Measurements from ENCODE around the gene INPP5K.

INPP5K gene

DNA sequence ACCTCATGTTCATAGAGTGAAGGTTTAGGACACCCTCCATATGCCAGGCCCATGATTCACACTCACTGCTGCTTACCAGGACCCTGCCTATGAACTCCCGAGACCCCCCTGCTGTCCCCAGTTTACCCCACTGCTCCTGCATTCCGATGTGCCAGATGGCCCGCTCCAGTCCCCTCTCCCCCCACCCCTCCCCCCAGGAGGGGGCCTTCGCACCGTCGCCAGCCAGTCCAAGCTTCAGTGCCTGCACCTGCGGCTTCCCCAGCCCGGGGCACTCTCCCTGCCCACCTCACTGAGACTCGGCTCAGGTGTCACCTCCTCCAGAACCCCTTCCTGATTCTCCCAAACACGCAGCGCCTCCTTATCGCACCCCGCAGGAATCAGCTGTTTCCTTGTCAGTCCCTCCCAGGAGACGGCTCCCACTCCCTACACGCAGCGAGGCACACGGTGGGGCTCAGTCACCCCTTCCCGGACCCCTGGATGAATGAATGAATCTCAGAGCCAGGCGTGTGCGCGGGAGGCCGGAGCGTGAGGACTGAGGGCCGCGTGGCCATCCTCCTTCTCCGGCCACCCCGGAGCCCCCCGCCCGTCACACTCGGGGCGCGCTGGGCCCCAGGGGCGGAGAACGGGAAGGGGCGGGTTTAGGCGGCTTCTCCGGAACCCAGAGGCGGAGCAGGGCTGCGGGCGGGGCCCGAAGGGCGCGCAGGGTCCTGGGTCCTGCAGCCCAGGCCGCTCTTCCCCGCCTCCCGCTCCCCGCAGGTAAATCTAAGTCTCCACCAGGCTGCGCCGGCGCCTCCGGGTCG is 25.6 kb downstream of the INPP5K start (continued):
- TF ChIP-seq YY1 (tag by site-specific recombination; IDR thresholded peaks at IDR 0.05): no peak
- peak; percentile 38; the same call in 1 of the 2 replicates for TF ChIP-seq ZNF629 (tag by site-specific recombination; IDR thresholded peaks at IDR 0.05)
- TF ChIP-seq ZNF555 (tag by site-specific recombination; conservative IDR thresholded peaks at IDR 0.05): no peak
- peak; percentile 60; the same call in 1 of the 2 replicates for TF ChIP-seq KLF10 (tag by site-specific recombination; IDR thresholded peaks at IDR 0.05)
- no peak for TF ChIP-seq ZNF302 (tag by site-specific recombination; IDR thresholded peaks at IDR 0.05; ENCODE audit: low read depth)
- TF ChIP-seq ZNF791 (tag by site-specific recombination; IDR thresholded peaks at IDR 0.05): no peak
- no peak for TF ChIP-seq MYNN (tag by site-specific recombination; IDR thresholded peaks at IDR 0.05; ENCODE audit: borderline replicate concordance)
- peak; percentile 84 for TF ChIP-seq ZFP69B (tag by site-specific recombination; IDR thresholded peaks at IDR 0.05)
- no peak for TF ChIP-seq GLI2 (tag by site-specific recombination; IDR thresholded peaks at IDR 0.05; ENCODE audit: borderline replicate concordance, low read depth)
- TF ChIP-seq, protein P1, sequence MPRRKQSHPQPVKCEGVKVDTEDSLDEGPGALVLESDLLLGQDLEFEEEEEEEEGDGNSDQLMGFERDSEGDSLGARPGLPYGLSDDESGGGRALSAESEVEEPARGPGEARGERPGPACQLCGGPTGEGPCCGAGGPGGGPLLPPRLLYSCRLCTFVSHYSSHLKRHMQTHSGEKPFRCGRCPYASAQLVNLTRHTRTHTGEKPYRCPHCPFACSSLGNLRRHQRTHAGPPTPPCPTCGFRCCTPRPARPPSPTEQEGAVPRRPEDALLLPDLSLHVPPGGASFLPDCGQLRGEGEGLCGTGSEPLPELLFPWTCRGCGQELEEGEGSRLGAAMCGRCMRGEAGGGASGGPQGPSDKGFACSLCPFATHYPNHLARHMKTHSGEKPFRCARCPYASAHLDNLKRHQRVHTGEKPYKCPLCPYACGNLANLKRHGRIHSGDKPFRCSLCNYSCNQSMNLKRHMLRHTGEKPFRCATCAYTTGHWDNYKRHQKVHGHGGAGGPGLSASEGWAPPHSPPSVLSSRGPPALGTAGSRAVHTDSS (tag by site-specific recombination; IDR thresholded peaks at IDR 0.05): no peak
- TF ChIP-seq RBAK (tag by site-specific recombination; IDR thresholded peaks at IDR 0.05): no peak
- no peak for TF ChIP-seq MZF1 (tag by site-specific recombination; IDR thresholded peaks at IDR 0.05; ENCODE audit: borderline replicate concordance)
- TF ChIP-seq ZXDB (tag by site-specific recombination; IDR thresholded peaks at IDR 0.05): no peak; the same call in none of the 2 replicates
- no peak for TF ChIP-seq ZNF514 (tag by site-specific recombination; IDR thresholded peaks at IDR 0.05)
- TF ChIP-seq KLF17 (tag by site-specific recombination; IDR thresholded peaks at IDR 0.05): peak; percentile 85
- TF ChIP-seq ZNF335 (tag by site-specific recombination; conservative IDR thresholded peaks at IDR 0.05): peak; percentile 99
- TF ChIP-seq KLF9 (tag by site-specific recombination; IDR thresholded peaks at IDR 0.05; ENCODE audit: low read depth): peak; percentile 49; the same call in 1 of the 2 replicates
- TF ChIP-seq ZNF747 (tag by site-specific recombination; IDR thresholded peaks at IDR 0.05): no peak
- TF ChIP-seq TRIM28 (IDR thresholded peaks at IDR 0.05; ENCODE audit: borderline replicate concordance, low read length): no peak
- TF ChIP-seq ZNF10 (tag by site-specific recombination; IDR thresholded peaks at IDR 0.05): no peak
- TF ChIP-seq ZNF488 (tag by site-specific recombination; IDR thresholded peaks at IDR 0.05): no peak
- no peak; the same call in 1 of the 2 replicates for TF ChIP-seq OSR2 (tag by site-specific recombination; IDR thresholded peaks at IDR 0.05)
- peak; percentile 83; the same call in 1 of the 2 replicates for TF ChIP-seq ZBTB7A (tag by site-specific recombination; IDR thresholded peaks at IDR 0.05; ENCODE audit: low read depth)
- TF ChIP-seq, protein P2, sequence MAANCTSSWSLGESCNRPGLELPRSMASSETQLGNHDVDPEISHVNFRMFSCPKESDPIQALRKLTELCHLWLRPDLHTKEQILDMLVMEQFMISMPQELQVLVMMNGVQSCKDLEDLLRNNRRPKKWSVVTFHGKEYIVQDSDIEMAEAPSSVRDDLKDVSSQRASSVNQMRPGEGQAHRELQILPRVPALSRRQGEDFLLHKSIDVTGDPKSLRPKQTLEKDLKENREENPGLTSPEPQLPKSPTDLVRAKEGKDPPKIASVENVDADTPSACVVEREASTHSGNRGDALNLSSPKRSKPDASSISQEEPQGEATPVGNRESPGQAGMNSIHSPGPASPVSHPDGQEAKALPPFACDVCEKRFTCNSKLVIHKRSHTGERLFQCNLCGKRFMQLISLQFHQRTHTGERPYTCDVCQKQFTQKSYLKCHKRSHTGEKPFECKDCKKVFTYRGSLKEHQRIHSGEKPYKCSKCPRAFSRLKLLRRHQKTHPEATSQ (tag by site-specific recombination; IDR thresholded peaks at IDR 0.05): no peak
- TF ChIP-seq, protein P3, sequence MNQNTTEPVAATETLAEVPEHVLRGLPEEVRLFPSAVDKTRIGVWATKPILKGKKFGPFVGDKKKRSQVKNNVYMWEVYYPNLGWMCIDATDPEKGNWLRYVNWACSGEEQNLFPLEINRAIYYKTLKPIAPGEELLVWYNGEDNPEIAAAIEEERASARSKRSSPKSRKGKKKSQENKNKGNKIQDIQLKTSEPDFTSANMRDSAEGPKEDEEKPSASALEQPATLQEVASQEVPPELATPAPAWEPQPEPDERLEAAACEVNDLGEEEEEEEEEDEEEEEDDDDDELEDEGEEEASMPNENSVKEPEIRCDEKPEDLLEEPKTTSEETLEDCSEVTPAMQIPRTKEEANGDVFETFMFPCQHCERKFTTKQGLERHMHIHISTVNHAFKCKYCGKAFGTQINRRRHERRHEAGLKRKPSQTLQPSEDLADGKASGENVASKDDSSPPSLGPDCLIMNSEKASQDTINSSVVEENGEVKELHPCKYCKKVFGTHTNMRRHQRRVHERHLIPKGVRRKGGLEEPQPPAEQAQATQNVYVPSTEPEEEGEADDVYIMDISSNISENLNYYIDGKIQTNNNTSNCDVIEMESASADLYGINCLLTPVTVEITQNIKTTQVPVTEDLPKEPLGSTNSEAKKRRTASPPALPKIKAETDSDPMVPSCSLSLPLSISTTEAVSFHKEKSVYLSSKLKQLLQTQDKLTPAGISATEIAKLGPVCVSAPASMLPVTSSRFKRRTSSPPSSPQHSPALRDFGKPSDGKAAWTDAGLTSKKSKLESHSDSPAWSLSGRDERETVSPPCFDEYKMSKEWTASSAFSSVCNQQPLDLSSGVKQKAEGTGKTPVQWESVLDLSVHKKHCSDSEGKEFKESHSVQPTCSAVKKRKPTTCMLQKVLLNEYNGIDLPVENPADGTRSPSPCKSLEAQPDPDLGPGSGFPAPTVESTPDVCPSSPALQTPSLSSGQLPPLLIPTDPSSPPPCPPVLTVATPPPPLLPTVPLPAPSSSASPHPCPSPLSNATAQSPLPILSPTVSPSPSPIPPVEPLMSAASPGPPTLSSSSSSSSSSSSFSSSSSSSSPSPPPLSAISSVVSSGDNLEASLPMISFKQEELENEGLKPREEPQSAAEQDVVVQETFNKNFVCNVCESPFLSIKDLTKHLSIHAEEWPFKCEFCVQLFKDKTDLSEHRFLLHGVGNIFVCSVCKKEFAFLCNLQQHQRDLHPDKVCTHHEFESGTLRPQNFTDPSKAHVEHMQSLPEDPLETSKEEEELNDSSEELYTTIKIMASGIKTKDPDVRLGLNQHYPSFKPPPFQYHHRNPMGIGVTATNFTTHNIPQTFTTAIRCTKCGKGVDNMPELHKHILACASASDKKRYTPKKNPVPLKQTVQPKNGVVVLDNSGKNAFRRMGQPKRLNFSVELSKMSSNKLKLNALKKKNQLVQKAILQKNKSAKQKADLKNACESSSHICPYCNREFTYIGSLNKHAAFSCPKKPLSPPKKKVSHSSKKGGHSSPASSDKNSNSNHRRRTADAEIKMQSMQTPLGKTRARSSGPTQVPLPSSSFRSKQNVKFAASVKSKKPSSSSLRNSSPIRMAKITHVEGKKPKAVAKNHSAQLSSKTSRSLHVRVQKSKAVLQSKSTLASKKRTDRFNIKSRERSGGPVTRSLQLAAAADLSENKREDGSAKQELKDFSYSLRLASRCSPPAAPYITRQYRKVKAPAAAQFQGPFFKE (tag by site-specific recombination; IDR thresholded peaks at IDR 0.05; ENCODE audit: borderline replicate concordance): no peak
- peak; percentile 94 for TF ChIP-seq ZBTB8A (tag by site-specific recombination; IDR thresholded peaks at IDR 0.05)
- TF ChIP-seq ZNF776 (tag by site-specific recombination; IDR thresholded peaks at IDR 0.05; ENCODE audit: borderline replicate concordance): no peak
- no peak for TF ChIP-seq ZNF366 (tag by site-specific recombination; conservative IDR thresholded peaks at IDR 0.05)

Data from HEK293 (cell line).